HG03571 (cell line): Measurements from ENCODE around the gene TRAF7.
"Not testable (repeated sequence)": the region's sequence is repeated elsewhere in the genome, so short reads cannot be mapped to it uniquely, and the experiment has no call there.

Experiments
- ATAC-seq: cut with Tn5 transposase; IDR thresholded peaks from one replicate; pipeline ENCODE4 v1.9.1; 2021; ENCODE audit not compliant: unreplicated experiment

TRAF7 gene

DNA sequence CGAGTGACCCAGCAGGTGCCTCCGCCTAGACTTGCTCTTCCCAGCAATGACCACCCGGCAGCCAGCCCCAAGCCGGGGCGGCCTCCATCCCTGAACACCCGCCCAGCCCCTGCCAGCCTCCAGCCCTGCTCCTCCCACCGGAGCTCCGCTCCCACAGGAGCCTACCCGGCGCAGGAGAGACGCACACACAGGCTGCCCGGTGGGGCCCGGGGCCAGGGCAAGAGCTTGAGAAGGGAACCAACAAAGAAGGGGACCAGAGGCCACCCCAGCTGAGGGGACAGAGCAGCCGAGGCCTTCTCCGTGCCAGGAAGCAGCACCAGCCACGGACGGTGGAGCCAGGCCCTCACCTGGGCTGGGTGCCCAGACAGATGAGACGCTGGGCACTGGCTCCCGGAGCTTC lies 33.7 kb upstream of the TRAF7 start:
- no peak for ATAC-seq

DNA sequence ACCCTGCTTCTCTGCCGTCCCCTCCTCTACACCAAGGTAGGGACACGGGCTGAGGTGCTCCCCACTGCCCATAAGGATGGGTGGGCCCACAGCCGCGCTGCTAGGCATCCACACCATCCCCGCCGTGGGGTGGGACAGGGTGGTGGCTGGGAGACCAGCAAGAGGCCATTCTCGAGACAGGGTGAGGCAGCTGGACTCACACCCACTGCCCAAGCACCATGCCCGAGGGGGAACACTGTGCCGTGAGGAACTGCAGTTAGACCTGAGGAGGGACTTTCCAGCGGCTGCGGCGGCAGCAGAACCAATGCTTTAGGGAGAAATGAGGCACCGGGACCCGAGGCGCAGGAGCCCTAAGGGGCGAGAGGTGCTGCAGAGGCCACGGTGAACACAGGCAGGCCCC lies 33.2 kb upstream of the TRAF7 start:
- ATAC-seq = no peak

DNA sequence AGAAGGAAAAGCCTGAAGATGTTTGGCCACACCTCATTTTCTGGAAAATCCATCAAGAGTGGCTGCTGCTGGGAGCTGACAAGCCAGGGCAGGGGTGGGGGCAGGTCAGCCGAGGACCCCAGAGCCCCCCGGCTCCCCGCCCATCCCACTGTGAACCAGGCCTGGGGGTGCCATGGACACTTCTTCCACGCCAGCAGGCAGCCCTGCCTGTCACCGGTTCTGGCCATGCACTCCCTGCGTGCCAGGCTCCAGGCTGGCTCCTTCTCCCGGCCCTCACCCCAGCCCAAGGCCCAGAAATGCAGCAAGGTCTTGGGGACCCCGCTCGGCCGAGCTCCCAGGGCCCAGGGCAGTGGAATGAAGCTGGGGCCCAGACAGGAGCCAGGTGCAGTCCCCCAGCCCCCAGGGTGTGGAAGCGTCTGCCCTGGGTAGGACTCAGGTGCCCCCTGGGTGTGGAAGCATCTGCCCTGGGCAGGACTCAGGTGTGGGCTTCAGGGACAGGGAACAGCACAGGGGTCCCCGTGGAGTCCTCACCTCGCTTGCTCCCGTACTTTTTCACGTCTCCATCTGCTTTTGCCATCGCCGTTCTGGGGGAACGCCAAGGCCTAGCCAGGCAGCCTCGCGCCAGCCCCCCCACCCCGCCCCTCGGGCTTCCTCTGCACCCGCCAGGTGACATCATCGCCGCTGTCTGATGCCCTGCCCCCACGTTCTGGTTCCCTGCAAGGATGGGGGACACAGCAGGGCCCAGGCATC lies 32.5 kb upstream of the TRAF7 start:
- not testable (repeated sequence) for ATAC-seq

DNA sequence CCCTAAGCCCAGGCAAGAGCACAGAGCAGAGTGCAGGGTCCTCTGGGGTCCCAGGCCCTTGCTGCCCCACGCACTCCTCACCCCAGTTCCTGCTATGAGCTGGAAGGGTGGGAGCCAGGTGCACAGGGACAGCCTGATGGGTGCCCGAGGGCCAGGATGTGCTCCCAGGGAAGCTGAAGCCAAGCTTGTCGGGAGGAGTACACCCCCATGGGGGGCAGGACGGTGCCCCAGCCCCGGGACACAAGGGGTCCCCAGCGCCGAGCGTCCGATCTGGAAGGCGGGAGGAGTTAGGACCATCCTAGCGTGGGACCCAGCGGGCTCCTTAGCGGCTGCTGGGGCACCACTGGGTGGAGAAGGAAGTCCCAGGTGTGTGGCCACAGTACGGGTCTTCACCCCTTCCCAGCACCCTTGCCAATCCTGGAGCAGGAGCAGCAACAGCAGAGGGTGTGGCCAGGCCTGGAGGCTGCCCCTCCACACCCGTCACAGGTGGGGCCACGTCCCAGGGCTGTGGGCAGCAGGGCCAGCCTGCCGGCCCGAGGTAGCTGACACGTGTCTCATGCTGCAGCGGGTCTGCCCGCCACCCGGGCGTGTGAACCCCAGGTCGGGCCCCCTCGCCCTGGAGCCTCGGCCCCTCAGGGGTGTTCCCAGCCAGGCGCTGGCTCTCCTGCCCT lies 31.7 kb upstream of the TRAF7 start:
- ATAC-seq = not testable (repeated sequence)

DNA sequence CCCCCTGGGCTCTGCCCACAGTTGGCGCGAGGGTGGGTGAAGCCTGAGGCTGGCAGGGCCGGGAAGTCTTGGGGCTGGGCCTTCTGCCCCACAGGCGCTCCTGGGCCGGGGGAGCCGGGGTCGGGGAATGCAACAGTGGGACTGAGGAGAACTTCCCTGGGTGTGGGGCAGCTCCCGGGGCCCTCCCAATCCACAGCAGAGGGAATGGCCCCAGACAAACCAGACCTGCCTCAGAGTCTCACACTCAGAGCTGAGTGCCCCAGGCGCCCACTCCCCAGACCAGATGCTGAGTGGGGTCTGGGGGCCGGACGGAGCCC lies 31.2 kb upstream of the TRAF7 start:
- ATAC-seq = not testable (repeated sequence)

DNA sequence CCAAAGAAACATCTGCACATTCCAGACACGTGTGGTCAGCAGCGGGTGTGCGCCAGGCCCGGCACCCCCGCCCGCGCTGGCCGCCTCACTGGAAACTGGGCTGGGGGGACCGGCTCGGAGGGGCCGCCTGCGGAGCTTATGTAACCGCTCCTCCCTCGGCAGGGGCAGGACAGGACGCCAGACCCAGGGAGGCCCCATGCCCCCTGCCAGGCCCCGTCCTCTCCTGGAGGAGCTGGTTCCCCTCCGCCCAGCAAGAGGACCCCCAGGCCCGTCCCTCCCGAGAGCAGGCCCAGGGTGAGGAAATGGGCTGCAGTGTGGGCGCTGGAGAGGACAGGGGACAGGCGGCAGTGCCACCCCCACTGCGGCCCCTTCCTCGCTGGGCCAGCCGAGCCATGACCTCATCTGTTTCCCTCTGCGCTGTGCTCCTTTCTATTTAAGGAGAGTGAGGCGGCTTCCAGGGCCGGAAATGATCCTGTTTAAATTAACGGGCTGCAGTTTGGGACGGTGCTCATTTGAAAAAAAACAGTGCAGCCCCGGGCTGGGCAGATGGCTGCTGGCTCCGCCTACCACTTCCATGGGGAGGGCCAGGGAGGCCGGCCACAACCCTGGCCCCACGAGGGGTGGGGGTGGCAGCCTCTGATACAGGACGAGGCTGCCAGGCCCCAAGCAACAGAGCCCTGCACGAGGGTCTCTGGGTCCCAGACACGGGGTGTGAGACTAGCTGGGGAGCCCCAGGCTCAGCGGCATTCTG lies 30.7 kb upstream of the TRAF7 start:
- not testable (repeated sequence) for ATAC-seq

DNA sequence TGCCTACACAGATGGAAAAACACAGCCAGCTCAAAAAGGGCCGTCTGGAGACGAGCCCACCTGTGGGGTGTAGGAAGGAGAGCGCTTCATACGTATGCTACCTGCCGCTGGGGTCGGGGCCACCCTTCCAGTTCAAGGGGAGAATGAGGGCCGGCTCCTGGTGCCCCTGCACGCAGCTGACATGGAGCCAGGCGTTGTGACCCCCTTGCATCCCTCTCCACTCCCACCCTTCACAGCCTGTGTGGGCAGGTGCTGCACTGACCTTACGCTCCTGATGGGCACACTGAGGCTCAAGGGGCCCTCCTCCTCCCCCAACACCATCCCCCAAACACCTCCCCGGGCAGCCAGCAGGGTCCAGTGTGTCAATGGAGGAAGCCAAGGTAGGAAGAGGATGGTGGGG lies 30.0 kb upstream of the TRAF7 start:
- ATAC-seq = not testable (repeated sequence)

DNA sequence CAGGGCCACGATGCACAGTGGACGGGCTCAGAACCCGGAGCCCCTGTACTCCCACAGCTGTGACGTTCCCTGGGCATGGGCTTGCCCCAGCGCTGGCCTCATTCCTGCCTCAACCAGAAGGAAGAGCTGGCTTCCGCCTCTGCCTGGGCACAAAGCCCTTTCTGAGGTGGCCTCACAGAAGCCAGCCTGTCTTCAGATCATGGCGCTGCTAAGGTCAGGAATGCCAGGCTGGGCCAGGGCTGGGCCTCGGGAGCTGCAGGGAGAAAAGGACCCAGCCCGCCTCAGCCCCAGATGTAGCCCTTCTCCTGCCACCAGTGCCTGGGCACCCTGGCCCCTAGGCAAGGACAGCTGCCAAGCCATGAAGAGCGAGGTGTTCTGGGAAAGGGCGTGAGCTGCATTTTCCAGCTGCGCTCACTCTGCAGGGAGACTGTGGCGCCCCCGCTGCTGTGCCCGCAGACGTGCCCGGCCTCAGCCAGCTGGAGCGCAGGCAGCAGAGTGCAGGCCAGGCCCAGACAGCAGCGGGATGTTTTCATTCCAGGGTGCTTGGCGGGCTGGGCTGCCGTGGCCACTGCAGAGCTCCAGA lies 29.3 kb upstream of the TRAF7 start:
- not testable (repeated sequence) for ATAC-seq

DNA sequence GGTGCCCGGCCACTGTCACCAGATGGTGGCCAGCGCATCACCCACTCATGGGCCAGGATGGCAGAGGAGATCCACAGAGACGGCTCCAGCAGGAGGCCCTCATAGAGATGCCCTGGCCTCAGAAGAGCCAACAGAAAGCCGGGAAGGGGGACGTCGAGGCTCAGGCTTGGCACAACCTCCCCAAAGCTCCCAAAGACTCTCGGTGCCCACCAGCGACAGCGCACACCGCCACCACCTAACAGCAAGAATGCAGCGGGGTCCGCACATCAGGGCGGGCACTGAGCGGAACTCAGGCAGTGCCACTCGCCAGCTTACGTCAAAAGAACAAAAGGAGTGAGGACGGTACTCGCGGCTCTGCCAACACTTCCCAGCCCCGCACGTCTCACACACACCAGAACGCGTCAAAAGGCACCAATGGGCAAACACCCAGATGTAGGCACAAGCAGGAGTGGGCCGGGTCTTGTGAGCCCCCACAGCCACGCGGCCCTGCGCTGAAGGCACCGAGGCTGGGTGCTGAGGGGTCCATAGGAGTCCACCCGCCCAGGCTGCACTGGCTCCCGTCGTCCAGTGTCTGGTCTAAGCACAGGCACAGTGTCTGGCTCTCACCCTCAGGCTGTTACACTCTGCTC lies 28.5 kb upstream of the TRAF7 start:
- ATAC-seq = not testable (repeated sequence)

DNA sequence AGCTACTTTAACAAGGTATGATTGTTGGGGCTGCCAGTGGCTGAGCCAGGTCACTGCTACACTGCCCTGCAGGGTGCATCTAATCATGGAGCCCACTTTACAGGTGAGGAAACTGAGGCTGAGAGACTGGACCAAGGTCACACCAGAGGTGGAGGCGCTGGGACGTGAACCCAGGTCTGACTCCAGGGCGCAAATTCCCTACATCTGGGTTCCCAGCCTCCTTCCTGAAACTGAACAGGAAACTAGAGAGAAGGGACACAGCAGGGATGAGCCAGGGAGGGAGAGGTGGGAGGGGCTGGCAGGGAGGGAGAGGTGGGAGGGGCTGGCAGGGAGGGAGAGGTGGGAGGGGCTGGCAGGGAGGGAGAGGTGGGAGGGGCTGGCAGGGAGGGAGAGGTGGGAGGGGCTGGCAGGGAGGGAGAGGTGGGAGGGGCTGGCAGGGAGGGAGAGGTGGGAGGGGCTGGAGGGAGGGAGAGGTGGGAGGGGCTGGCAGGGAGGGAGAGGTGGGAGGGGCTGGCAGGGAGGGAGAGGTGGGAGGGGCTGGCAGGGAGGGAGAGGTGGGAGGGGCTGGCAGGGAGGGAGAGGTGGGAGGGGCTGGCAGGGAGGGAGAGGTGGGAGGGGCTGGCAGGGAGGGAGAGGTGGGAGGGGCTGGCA lies 27.8 kb upstream of the TRAF7 start:
- not testable (repeated sequence) for ATAC-seq

DNA sequence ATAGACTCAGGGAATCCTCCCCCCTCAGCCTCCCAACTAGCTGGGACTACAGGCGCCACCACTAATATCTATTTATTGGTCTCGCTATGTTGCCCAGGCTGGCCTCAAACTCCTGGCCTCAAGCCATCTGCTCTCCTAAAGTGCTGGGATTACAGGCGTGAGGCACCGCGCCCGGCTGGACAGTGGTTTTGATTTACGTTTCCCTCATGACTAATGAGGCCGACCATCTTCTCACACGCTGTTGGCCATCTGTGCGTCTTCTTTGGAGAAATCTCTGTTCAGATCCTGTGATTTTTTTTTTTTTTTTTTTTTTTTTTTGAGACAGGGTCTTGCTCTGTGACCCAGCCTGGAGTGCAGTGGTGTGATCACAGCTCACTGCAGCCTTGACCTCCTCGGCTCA lies 26.3 kb upstream of the TRAF7 start:
- not testable (repeated sequence) for ATAC-seq

DNA sequence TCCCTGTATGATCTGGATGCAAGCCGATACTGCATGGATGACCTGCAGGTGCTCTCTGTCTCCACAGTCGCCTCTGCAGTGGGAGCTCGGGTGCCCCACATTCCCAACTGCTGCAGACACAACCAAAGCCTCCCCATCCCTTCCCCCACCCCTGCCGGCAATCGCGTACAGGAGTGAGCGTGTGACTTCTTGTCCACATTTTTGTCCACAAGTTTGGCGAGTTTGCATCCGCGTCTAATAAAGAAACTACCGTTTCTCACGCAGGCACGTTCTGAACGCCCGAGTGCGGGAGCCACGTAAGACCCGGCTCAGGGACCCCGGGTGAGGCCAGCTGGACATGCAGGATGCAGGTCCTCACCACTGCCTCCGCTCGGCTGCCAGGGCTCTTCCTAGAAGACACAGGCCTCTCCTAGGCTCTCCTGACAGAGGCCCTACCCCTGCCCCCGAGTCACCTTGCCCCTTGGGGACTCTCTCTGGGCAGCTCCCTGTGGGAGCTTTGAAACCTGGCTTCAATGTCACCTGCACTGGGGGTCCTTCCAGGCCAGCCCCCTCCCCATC lies 25.6 kb upstream of the TRAF7 start:
- not testable (repeated sequence) for ATAC-seq

DNA sequence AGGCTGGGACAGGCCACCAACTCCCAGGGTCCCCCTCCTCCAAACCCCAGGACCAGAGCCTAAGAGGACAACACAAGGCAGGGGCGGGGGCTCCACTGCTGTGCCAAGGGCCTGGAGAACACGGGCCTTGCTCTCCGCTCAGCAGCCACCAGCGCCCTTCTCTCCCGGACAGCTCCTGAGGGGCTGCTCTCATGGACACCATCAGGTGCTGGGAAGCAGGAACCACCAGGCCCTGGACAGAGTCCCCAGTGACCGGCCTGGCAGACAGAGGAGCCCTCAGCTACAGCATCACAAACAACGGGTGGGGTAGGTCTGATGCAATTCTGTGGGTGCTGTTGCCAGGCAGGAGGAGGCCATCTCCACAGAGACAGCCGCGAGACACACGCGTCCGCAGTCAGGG lies 21.8 kb upstream of the TRAF7 start:
- ATAC-seq = not testable (repeated sequence)

DNA sequence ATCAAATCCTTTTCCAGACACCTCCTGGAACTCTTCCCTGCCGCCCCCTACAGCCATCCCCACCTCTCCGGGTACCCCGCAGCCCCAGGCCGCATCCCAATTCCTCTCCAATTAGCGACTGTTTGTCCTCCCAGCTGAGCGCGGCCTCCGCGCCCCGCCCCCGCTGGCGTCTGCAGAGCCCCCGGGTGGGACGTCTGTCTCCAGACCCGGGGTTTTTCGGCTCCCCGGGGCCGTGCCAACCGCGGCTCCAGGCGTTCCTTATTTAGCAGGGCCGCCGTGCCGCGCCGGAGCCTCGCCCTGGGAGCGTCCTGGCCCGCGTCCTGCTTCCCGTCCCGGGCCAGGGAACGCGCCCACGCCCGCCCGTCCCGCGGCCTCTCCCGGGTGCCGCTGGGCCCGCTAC lies 20.5 kb upstream of the TRAF7 start:
- ATAC-seq = not testable (repeated sequence)

DNA sequence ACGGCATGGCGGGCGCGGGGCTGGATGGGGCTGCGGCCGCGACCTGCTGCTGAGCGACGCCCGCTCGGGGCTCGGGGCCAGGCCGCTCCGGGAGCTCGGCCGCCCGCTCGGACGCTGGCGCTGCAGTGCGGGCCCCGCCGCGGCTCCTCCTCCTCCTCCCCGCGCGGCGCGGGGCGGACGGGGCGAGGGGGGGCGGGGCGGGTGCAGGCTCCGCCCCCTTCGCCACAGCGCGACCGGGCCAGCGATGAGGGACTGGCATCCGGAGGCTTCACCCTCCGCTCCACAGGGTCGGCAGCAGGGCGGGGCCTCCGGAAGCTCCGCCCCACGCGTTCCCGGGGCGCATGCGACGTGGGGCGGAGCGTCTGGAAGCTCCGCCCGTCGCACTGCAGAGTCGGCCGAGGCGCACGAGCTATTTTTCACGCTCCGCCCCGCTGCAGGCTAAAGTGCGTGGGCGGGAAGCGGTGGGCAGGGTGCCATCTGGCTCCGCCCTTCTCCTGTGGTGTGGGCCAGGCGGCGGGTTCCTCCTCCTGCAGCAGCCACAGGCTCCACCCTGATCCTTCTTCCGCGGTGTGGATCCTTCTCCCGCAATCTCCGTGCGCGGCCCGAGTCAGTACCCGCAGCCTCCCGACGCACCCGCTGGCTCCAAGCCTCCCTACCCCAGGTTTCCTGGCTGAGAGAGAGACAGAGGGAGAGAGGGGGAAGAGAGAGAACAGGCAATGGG lies 19.7 kb upstream of the TRAF7 start, which contains the start of gene PKD1:
Gene PKD1, minus strand, starts transcription at position 129 of the 721 bp plus-strand sequence. CDS start 209 bp downstream, outside the sequence.
- ATAC-seq = not testable (repeated sequence)

DNA sequence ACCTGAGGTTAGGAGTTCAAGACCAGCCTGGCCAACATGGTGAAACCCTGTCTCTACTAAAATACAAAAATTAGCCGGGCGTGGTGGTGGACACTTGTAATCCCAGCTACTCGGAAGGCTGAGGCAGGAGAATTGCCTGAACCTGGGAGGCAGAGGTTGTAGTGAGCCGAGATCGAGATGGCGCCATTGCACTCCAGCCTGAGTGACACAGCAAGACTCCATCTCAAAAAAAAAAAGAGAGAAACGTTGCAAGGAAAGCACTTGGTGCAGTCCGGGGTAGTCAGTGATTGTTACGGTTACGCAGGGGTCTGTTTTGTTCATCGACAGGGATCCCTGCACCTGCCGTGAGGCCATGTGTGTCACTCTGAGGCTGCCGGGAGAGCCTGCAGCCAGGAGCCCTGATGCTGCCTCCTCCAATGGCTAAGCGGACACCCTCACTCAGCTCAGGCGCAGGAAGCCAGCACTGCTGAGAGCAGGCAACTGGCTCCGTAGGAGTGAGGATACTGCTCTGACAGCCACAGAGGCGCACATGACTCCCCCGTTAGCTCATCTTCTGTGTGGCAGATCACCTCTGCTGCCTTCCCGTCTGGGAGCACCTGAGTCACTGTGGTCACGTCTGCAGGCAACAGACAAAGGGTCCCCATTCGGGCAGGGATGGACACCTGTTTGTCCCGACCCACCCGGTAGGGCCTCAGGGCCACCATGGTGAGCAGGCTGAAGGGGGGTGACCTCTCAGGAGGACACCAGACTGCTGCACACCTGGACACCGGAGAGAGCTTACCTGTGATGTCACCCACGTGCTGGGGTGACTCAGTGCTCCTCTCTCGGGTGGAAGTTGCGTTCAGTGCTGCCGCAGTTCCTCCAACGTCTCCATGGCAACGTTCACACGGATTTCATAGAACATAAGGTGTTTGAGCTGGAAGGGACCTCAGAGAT lies 12.4 kb upstream of the TRAF7 start:
- ATAC-seq = no peak

DNA sequence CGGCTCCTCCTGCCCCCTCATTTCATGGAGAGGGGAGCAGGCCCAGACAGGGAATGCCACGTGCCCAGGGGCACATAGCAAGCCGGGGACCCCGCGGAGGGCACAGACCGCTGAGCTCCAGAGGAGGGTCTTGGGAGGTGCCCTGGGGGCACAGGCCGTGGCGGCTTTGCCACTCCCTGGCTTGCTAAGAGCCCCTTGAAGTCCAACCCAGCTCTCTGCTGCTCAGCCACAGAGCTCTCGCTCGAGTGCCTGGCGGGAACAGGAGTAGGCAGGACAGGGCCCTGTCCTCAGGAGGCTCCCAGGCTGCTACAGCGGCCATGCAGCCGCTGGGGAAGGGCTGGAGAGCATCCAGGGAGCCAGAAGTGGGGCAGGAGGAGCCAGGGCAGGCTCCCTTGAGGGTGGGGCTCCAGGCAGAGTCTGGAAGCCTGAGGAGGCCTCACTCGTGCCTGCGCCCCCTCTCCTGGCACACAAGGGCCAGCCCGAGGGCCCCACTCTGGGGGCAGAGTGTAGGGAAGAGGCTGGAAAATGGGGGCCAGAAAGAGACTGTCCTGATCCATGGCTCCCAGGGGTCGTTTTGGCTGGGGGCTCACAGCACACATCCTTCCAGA lies 11.6 kb upstream of the TRAF7 start:
- ATAC-seq = no peak

DNA sequence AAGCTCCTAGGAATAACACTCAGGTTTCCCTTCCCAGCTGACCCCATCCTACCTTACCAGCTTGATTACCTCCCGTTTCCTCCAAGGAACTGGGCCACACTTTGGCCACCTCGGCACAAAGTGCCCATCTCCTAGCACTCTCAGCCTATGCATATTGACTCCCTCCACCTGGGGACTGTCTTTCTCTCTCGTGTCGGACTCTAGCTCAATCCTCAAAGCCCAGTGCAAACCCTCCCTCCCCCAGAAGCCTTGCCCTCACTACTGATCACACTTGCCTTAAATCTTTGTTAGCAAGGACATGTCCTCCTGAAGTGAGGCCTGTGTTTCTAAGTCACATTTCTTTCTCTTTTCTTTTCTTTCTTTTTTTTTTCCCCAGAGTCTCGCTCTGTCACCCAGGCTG lies 9.7 kb upstream of the TRAF7 start:
- ATAC-seq = no peak
